Measurements from ENCODE around the gene COG5.

DNA sequence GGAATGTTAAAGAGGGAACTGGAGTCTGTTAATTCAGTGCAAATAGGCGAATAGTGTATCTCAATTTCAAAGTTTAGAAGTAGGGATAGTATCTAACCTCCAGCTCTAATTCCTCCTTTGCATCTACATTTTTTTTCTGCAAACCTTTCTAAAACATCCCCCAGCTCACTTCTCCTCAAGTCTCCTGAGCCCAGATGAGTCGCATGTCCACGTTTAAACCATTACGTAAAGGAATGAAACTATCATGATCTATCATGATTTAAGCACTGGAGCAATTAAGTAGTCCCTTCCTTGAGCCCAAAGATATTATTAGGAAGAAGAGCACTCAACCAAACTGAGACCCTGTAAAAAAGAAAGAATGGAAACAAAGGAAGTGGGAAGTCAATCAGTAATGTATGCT, 64.0 kb downstream of the COG5 start:
- no peak for TF ChIP-seq POLR2A (IDR thresholded peaks at IDR 0.05)
- TF ChIP-seq, protein P1, sequence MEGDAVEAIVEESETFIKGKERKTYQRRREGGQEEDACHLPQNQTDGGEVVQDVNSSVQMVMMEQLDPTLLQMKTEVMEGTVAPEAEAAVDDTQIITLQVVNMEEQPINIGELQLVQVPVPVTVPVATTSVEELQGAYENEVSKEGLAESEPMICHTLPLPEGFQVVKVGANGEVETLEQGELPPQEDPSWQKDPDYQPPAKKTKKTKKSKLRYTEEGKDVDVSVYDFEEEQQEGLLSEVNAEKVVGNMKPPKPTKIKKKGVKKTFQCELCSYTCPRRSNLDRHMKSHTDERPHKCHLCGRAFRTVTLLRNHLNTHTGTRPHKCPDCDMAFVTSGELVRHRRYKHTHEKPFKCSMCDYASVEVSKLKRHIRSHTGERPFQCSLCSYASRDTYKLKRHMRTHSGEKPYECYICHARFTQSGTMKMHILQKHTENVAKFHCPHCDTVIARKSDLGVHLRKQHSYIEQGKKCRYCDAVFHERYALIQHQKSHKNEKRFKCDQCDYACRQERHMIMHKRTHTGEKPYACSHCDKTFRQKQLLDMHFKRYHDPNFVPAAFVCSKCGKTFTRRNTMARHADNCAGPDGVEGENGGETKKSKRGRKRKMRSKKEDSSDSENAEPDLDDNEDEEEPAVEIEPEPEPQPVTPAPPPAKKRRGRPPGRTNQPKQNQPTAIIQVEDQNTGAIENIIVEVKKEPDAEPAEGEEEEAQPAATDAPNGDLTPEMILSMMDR (IDR thresholded peaks at IDR 0.05 in 4 of 5, conservative IDR thresholded peaks at IDR 0.05 in 1 of 5), result no peak
